ENCODE measurements around the gene IGF1R. TPM values are rescaled to one million over a fixed set of nuclear protein-coding genes. Genes with fewer than 3 reads are reported as not detected.

Gene IGF1R
- total RNA-seq, 2 experiments from 2014 or later = 7.1 to 7.7 TPM

GRCh38 chr15:98969126-98969735 is 320.9 kb downstream of the IGF1R start:
- Mint-ChIP-seq H3K36me3 (ENCODE audit: low read depth) (no peaks in the 10 kb centered on the region), H3K27ac (no peak overlapping the region), H3K4me3 (no peak overlapping the region), H3K4me1 (no peaks in the 10 kb centered on the region), H3K9me3 (no peaks in the 10 kb centered on the region), H3K27me3 (no peaks in the 10 kb centered on the region)
- ChIA-PET CTCF (no interaction called here), POLR2A (no interaction called here)
- no peak for DNase-seq

GRCh38 chr15:98970799-98971198 is 322.5 kb downstream of the IGF1R start:
- CTCF ChIA-PET = interaction anchor here (0.6 to 0.9 kb wide), 2 partner anchors 24 to 314 kb away, joined by 3 read pairs; no protein-coding TSS in a partner anchor
- H3K9me3 Mint-ChIP-seq = no peaks in the 10 kb centered on the region
- H3K27me3 Mint-ChIP-seq = no peaks in the 10 kb centered on the region
- no peak overlapping the region for H3K27ac Mint-ChIP-seq
- no peak overlapping the region for H3K4me3 Mint-ChIP-seq
- POLR2A ChIA-PET = interaction anchor here (0.6 kb wide), 1 partner anchor 1907 kb away, joined by 4 read pairs; no protein-coding TSS in a partner anchor
- no peak for DNase-seq
- no peaks in the 10 kb centered on the region for H3K36me3 Mint-ChIP-seq (ENCODE audit: low read depth)
- no peaks in the 10 kb centered on the region for H3K4me1 Mint-ChIP-seq

DNA sequence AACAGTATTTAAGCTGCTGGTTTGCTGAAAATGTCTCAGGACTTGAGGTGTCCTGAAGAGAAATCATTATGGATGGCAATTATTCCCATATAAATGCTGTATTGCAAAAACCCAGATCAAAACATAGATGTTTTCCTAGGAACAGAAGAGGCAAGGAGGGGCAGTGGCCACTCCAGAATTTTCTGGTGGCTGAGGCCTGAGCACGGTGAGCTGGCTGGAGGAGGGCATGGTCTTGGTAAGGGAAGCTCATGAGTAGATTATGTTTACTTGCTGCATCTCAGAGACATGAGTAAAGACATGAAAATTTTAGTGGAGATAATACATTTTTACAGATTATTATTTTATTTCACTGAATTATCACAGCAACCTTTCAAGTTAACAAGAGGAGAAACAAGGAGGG is 328.2 kb downstream of the IGF1R start:
- no peaks in the 10 kb centered on the region for H3K27me3 Mint-ChIP-seq

GRCh38 chr15:98977441-98977840 is 329.1 kb downstream of the IGF1R start:
- CTCF ChIA-PET = no interaction called here
- Mint-ChIP-seq H3K4me1 (peaks cover 5% of the 10 kb centered on the region), H3K9me3 (no peaks in the 10 kb centered on the region), H3K4me3 (no peak overlapping the region), H3K36me3 (ENCODE audit: low read depth) (no peaks in the 10 kb centered on the region), H3K27me3 (peaks cover 2% of the 10 kb centered on the region), H3K27ac (no peak overlapping the region)
- DNase-seq = no peak
- POLR2A ChIA-PET = no interaction called here

More for the DNA sequence above, 328.2 kb downstream of the IGF1R start:
- ChIA-PET CTCF (no interaction called here), POLR2A (no interaction called here)
- no peak overlapping the region for H3K4me3 Mint-ChIP-seq
- no peaks in the 10 kb centered on the region for H3K4me1 Mint-ChIP-seq
- H3K27ac Mint-ChIP-seq = no peak overlapping the region
- no peaks in the 10 kb centered on the region for H3K9me3 Mint-ChIP-seq
- no peaks in the 10 kb centered on the region for H3K36me3 Mint-ChIP-seq (ENCODE audit: low read depth)
- DNase-seq = no peak

DNA sequence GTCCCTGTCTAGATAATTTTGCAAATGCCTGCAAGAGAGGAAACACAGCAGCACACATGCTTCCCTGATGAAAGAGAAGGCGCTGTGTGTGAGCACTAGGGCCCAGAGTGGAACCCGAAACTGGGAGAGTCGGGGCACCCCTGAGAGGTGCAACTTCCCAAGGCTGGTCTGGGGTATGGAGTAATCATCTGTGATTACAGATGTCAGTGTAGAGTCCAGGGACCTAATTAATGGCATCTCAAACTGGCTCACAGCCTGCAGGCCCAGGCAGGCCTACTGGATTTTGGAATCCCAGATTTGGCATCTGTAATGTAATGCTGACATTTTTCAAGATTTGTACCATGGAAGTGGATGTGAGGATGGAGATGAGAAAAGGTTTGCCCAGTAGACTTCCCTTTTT is 329.8 kb downstream of the IGF1R start:
- Mint-ChIP-seq H3K4me1 (peaks cover 5% of the 10 kb centered on the region), H3K27ac (no peak overlapping the region), H3K4me3 (no peak overlapping the region), H3K9me3 (no peaks in the 10 kb centered on the region), H3K27me3 (peaks cover 2% of the 10 kb centered on the region), H3K36me3 (ENCODE audit: low read depth) (no peaks in the 10 kb centered on the region)
- POLR2A ChIA-PET = no interaction called here
- CTCF ChIA-PET = no interaction called here
- no peak for DNase-seq

DNA sequence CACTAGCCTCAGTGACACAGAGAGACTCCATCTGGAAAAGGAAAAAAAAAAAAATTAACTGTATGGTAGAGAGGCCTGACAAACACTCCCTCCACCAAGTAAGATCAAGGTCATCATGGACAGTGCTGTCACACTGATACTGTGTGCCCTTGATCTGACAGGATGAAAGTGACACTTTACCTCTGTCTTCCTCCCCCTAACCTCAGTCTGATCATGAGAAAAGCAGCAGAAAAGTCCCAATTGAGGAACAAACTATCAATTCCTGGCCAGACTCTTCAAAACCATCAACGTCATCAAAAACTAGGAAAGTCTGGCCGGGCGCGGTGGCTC is 332.5 kb downstream of the IGF1R start:
- H3K27me3 Mint-ChIP-seq = peaks cover 2% of the 10 kb centered on the region
- H3K27ac Mint-ChIP-seq = no peak overlapping the region
- H3K4me3 Mint-ChIP-seq = no peak overlapping the region
- CTCF ChIA-PET = no interaction called here
- POLR2A ChIA-PET = no interaction called here
- peaks cover 1% of the 10 kb centered on the region for H3K9me3 Mint-ChIP-seq
- no peaks in the 10 kb centered on the region for H3K36me3 Mint-ChIP-seq (ENCODE audit: low read depth)
- DNase-seq = no peak
- peaks cover 5% of the 10 kb centered on the region for H3K4me1 Mint-ChIP-seq

- Mint-ChIP-seq H3K4me3 (no peak overlapping the region), H3K9me3 (peaks cover 8% of the 10 kb centered on the region), H3K4me1 (peaks cover 5% of the 10 kb centered on the region), H3K27me3 (peaks cover 2% of the 10 kb centered on the region), H3K27ac (peak overlapping the region; percentile 42), H3K36me3 (ENCODE audit: low read depth) (peaks cover 2% of the 10 kb centered on the region)
- POLR2A ChIA-PET = no interaction called here
- CTCF ChIA-PET = no interaction called here
- no peak for DNase-seq
These were observed 333.7 kb downstream of the IGF1R start for GRCh38 chr15:98981851-98982722.

- peaks cover 5% of the 10 kb centered on the region for H3K4me1 Mint-ChIP-seq
- CTCF ChIA-PET = no interaction called here
- H3K27me3 Mint-ChIP-seq = peaks cover 2% of the 10 kb centered on the region
- peaks cover 8% of the 10 kb centered on the region for H3K9me3 Mint-ChIP-seq
- no peak for DNase-seq
- no peak overlapping the region for H3K4me3 Mint-ChIP-seq
- POLR2A ChIA-PET = no interaction called here
- no peak overlapping the region for H3K27ac Mint-ChIP-seq
- H3K36me3 Mint-ChIP-seq (ENCODE audit: low read depth) = peaks cover 2% of the 10 kb centered on the region
These were observed 335.0 kb downstream of the IGF1R start for GRCh38 chr15:98983334-98983733.

DNA sequence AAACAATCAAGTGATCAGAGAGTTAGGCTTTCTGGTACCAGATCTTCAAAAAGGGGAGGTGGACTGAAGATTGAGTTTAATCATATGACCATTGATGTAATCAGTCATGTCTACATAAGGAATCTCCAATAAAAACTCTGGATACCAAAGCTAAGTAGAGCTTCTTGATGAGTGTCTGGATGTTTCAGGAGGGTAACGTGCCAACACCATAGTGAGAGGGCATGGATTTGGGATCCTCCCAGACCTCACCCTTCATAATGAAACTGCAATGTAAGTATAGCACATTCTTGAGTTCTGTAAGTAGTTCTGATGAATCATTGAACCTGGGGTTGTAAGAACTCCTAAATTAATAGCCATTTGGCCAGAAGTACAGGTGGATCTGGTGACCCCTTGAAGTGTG is 337.9 kb downstream of the IGF1R start:
- DNase-seq = no peak
- peaks cover 2% of the 10 kb centered on the region for H3K36me3 Mint-ChIP-seq (ENCODE audit: low read depth)
- peaks cover 8% of the 10 kb centered on the region for H3K9me3 Mint-ChIP-seq
- H3K4me1 Mint-ChIP-seq = peaks cover 5% of the 10 kb centered on the region
- H3K4me3 Mint-ChIP-seq = no peak overlapping the region
- POLR2A ChIA-PET = no interaction called here
- peaks cover 16% of the 10 kb centered on the region for H3K27me3 Mint-ChIP-seq
- CTCF ChIA-PET = no interaction called here
- no peak overlapping the region for H3K27ac Mint-ChIP-seq

GRCh38 chr15:98994892-98995291 is 346.6 kb downstream of the IGF1R start:
- no peak for DNase-seq
- CTCF ChIA-PET = no interaction called here
- Mint-ChIP-seq H3K4me3 (no peak overlapping the region), H3K36me3 (ENCODE audit: low read depth) (no peaks in the 10 kb centered on the region), H3K27me3 (peaks cover 23% of the 10 kb centered on the region), H3K27ac (no peak overlapping the region), H3K4me1 (no peaks in the 10 kb centered on the region), H3K9me3 (peaks cover 9% of the 10 kb centered on the region)
- POLR2A ChIA-PET = no interaction called here

DNA sequence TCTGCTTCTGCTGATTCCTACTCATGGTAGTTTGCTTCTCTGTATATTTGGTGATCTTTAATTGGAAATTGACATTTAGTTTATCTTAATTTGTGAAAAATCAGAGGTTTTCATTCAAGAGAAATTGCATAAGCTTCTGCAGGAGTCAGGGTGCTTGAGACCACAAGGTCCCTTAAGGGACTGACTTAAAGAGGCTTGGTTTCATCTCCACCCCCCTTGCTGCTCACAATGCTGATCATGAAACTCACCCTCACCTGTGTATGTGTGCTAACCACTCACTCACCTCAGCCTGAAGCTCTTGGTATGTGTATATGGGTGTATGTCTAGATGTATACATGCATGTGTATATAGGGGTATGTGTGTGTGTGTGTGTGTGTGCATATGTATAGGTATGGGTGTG is 347.8 kb downstream of the IGF1R start:
- H3K27ac Mint-ChIP-seq = no peak overlapping the region
- no peaks in the 10 kb centered on the region for H3K36me3 Mint-ChIP-seq (ENCODE audit: low read depth)
- no peaks in the 10 kb centered on the region for H3K4me1 Mint-ChIP-seq
- no peak overlapping the region for H3K4me3 Mint-ChIP-seq
- CTCF ChIA-PET = no interaction called here
- H3K9me3 Mint-ChIP-seq = peaks cover 9% of the 10 kb centered on the region
- H3K27me3 Mint-ChIP-seq = peaks cover 17% of the 10 kb centered on the region
- no peak for DNase-seq
- POLR2A ChIA-PET = no interaction called here

GRCh38 chr15:98996624-98997023 is 348.3 kb downstream of the IGF1R start:
- CTCF ChIA-PET = no interaction called here
- no peaks in the 10 kb centered on the region for H3K4me1 Mint-ChIP-seq

DNA sequence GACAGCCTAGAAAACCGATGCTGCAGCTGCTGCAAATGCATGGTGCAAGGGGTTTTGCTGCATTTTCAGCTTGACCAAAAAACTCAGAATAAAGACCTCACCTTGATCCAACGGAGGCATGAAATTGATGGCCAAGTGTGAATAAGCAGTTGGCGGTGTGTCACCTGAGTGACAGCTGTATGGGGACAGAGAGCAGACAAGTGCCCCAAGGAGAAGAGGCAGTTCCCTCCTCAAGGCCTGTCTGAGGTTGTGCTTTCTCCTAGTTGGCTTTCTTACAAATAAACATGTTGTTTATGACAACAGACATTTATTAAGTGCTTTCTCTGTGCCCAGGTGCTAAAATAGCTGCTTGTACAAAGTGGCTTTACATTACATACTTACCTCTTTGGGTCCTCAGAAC is 349.0 kb downstream of the IGF1R start:
- H3K27ac Mint-ChIP-seq = no peak overlapping the region
- POLR2A ChIA-PET = no interaction called here
- peaks cover 9% of the 10 kb centered on the region for H3K9me3 Mint-ChIP-seq
- H3K27me3 Mint-ChIP-seq = peaks cover 9% of the 10 kb centered on the region
- no peak overlapping the region for H3K4me3 Mint-ChIP-seq
- DNase-seq = no peak
- CTCF ChIA-PET = no interaction called here
- H3K4me1 Mint-ChIP-seq = peaks cover 2% of the 10 kb centered on the region
- H3K36me3 Mint-ChIP-seq (ENCODE audit: low read depth) = no peaks in the 10 kb centered on the region

More at GRCh38 chr15:98996624-98997023, 348.3 kb downstream of the IGF1R start:
- DNase-seq = no peak
- Mint-ChIP-seq H3K27ac (no peak overlapping the region), H3K27me3 (peaks cover 12% of the 10 kb centered on the region), H3K4me3 (no peak overlapping the region), H3K36me3 (ENCODE audit: low read depth) (no peaks in the 10 kb centered on the region), H3K9me3 (peaks cover 9% of the 10 kb centered on the region)
- POLR2A ChIA-PET = no interaction called here

- no peak overlapping the region for H3K27ac Mint-ChIP-seq
- H3K4me1 Mint-ChIP-seq = peaks cover 2% of the 10 kb centered on the region
- no peak overlapping the region for H3K4me3 Mint-ChIP-seq
- peaks cover 9% of the 10 kb centered on the region for H3K9me3 Mint-ChIP-seq
- CTCF ChIA-PET = no interaction called here
- no peak for DNase-seq
- H3K27me3 Mint-ChIP-seq = peaks cover 7% of the 10 kb centered on the region
- H3K36me3 Mint-ChIP-seq (ENCODE audit: low read depth) = no peaks in the 10 kb centered on the region
- POLR2A ChIA-PET = no interaction called here
These were observed 349.4 kb downstream of the IGF1R start for GRCh38 chr15:98997755-98998154.
